IPS DF 4.7 (cell line): ENCODE data around the gene ATP5IF1.

Source experiments
- DNase-seq: peaks from one replicate; pipeline ENCODE4 v3.0.0-alpha.2; 2013; ENCODE audit warnings: low spot score; ENCODE audit errors: extremely low read depth

ATP5IF1 gene

DNA sequence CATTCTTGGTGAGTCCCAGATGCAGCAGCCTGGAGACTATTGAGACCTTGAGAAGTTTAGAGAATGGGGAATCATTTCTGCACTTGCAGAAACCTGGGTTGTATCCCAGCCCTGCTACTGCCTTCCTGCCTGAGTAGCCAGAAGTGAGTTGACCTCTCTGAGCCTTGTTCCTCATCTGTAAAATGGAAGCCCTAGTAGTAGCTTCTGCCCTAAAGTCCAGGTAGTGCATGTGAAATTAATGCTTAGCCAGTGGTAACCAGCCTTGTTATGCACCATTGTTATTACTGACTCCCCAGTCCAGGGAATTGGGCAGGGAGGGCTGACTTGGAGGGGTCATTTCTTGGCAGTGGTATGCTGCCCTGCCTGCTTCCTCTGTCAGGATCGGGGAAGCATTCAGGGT, 29.0 kb downstream of the ATP5IF1 start:
- no peak for DNase-seq

DNA sequence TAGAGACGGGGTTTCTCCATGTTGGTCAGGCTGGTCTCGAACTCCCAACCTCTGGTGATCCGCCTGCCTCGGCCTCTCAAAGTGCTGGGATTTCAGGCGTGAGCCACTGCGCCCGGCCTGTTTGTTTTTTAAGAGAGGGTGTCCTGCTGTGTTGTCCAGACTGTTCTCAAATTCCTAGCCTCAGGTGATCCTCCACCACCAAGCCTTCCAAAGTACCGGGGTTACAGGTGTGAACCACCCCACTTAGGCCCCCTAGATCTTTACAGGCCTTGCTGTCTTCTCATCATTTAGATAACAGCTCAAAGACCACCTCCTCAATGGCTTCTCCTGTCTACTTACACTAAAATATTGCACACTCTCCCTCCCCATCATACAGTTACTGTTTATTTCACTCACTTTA, 29.7 kb downstream of the ATP5IF1 start:
- no peak for DNase-seq

DNA sequence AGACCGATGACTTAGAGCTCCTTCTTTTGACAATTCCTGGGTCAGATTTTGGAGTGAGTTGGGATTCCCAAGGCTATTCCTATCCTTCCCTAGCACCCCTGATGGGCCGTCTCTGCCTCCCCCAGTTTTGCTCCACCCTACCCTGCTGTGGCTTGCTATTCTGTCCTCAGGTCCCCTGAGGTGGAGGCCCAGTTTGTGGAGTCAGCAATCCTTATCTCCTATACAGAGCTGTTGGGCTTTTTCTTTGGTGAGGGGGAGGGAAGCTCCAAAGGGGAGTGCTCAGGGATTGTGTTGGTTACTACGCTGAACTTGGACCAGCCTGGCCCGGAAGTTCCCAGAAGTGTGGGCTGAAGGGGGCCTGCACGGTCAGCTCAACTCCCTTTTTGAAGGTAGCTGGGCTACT, 31.0 kb downstream of the ATP5IF1 start:
- no peak for DNase-seq

DNA sequence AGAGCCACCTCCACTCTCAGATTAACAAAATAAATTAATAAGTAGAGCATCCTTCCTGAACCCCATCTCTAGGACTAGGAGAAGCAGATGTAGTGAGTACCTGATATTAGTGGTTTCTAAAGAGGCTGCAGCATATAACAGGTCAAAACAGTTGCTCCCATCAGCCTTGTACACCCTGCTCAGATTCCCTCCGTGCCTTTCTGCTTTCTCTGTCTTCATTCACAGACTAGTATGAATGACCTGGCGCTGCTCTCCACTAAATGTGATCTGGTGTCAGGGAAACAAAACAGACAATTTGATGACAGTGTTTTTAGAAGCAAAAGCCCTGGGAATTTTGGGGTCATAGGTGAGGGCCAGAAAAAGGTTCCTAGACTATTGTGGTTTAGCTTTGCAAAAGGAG, 31.7 kb downstream of the ATP5IF1 start:
- DNase-seq, result no peak

GRCh38 chr1:28269529-28269928, 33.6 kb downstream of the ATP5IF1 start:
- no peak for DNase-seq

DNA sequence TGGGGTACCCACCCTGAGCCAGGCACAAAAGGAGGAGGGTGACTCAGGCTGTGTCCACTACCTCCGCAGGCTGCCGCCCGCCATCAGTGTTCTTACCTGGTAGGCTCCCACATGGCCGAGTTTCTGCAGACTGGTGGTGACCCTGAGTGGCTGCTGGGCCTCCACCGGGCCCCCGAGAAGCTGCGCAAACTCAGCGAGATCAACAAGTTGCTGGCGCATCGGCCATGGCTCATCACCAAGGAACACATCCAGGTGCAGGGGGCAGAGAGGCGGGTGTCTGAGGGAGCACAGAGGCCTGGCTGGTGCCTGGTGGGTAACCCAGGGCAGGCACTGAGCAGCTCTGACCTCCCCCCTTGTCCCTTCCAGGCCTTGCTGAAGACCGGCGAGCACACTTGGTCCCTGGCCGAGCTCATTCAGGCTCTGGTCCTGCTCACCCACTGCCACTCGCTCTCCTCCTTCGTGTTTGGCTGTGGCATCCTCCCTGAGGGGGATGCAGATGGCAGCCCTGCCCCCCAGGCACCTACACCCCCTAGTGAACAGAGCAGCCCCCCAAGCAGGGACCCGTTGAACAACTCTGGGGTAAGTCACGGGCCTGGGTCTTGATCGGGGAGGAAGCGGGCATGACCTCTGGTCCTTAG, 36.4 kb downstream of the ATP5IF1 start:
- no peak for DNase-seq

GRCh38 chr1:28273216-28273860, 37.4 kb downstream of the ATP5IF1 start:
- no peak for DNase-seq

GRCh38 chr1:28278763-28279162, 42.8 kb downstream of the ATP5IF1 start:
- DNase-seq, result no peak

GRCh38 chr1:28279721-28280120, 43.8 kb downstream of the ATP5IF1 start:
- no peak for DNase-seq

DNA sequence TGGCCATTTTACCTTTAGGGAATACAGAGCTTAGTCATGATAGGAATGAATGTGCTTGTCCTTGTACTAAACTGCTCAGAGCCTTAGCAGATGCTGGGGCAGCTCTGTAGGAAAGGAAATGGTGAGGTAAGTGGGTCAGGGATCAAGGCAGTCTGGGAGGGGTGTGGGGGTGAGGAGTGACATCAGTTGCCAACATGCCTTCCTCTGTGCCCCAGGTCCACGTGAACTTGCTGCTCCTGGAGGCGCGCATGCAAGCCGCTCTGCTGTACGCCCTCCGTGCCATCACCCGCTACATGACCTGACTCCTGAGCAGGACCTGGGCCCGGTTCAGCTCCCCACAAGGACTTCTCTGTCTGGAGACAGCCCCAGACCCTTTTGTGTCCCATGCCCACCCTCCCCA, 44.6 kb downstream of the ATP5IF1 start:
- DNase-seq, result no peak

DNA sequence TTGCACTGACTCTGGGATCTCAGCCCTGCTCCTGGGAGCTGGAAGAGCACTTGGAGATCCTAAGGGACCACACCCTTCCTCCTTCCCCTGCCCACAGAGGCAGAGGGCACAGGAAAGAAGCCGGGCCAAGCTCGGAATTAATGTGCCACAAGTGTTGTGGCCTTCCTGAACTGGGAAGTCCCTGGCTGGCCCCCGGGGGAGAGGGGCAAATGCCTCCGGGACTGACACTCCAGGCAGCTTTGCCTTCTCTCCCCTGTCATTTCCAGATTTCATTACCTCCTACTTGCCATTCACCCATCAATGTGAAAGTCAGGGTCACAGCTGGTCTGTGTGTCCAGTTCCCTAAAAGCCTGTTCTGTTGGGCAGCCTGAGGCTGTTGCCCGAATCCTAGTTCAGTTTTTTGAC, 45.1 kb downstream of the ATP5IF1 start:
- no peak for DNase-seq

GRCh38 chr1:28281608-28282425, 45.9 kb downstream of the ATP5IF1 start:
- no peak for DNase-seq

DNA sequence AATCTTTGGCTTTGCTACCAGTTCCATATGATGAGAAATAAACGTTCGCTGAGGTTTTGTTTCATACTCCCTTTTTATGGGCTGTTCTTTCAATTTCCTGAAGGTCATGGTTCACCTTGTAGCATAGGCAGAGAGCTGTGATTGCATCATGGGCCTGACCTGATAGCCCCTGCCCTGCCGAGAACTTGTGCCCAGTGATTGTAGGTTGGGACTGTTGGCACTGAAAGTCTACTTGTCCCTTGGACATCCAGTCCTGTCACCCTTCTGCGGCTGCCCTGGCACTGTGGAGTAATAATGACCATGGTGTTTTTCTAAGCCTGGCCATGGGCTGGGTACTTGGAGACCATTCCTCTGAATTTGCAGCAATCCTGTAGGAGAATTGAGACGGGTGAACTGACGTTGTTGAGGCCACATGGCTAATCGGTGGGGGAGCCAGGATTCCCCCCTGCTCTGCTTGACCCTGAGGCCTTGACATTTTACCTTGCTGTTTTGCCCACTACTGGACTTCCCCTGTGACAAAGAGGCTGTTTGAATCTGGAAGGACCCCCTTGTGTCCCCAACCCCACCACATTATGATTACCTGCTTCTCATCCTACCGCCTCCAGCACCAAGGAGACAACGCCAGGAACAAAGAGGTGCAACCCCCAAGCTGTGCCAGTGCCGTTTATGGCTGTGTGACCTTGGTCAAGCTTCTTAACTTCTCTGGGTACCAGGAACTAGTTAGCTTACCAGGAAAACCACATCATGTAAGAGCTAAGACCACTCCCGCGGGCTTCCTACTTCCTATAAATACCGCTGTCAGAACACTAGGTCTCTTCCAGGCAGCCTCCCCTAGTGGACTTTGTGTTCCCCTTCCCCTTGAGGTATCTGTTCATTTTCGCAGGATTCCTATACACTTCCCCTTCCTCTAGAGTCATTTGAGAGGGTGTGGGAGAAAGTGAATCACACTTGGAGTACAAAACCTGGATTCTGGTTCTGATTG, 46.8 kb downstream of the ATP5IF1 start:
- no peak for DNase-seq

GRCh38 chr1:28286111-28286510, 50.2 kb downstream of the ATP5IF1 start:
- no peak for DNase-seq
